GM12878 (cell line): ENCODE measurements around the gene ADAMTSL3. TPM values are rescaled to one million over a fixed set of nuclear protein-coding genes. Genes with fewer than 3 reads are reported as not detected.

Experiments used
- ATF2 ChIP-seq: IDR thresholded peaks from 2 replicates; pipeline ENCODE4 v1.6.1; 2012; ENCODE audit warnings: low read length, inconsistent platforms
- ATF3 ChIP-seq: IDR thresholded peaks from 2 replicates; pipeline ENCODE4 v1.6.1; 2011; ENCODE audit warnings: low read depth, mild to moderate bottlenecking, low read length, moderate library complexity, borderline replicate concordance; ENCODE audit errors: extremely low read depth
- CEBPZ ChIP-seq: fragments of 150-350 bp; IDR thresholded peaks from 2 replicates; pipeline ENCODE4 v1.6.1; 2016; ENCODE audit warnings: low read depth, low read length
- EED ChIP-seq: sonication (generic); IDR thresholded peaks from 2 replicates; pipeline ENCODE4 v1.6.1; 2016; ENCODE audit warnings: antibody characterized with exemption, low read depth
- FOXK2 ChIP-seq: fragments of 450-650 bp; IDR thresholded peaks from 2 replicates; pipeline ENCODE4 v1.6.1; 2017; ENCODE audit warnings: mild to moderate bottlenecking, moderate library complexity
- HDAC2 ChIP-seq: fragments of 200-600 bp; sonication (generic); IDR thresholded peaks from 2 replicates; pipeline ENCODE4 v1.6.1; 2017
- NR2C1 ChIP-seq: fragments of 450-650 bp; IDR thresholded peaks from 2 replicates; pipeline ENCODE4 v1.6.1; 2017; ENCODE audit warnings: antibody characterized with exemption, mild to moderate bottlenecking, moderate library complexity
- ZBTB4 ChIP-seq: fragments of 450-650 bp; formaldehyde crosslinking; IDR thresholded peaks from 2 replicates; pipeline ENCODE4 v1.4.0; 2022; ENCODE audit warnings: mild to moderate bottlenecking, moderate library complexity
- ZZZ3 ChIP-seq: IDR thresholded peaks from 2 replicates; pipeline ENCODE4 v1.6.1; 2011; ENCODE audit warnings: low read depth; ENCODE audit not compliant: control insufficient read depth, insufficient read length
- polyA plus RNA-seq, 11 experiments: library from polyadenylated mRNA; depleted of rRNA in 4 of 11; unstranded in 6 of 11; stranded (reverse) in 5 of 11; fragments of >200 nt; fragmentation: Nextera tagmentation in 4 of 11; fragmentation: Illumina TruSeq in 1 of 11; extraction: Ambion mirVana in 4 of 11; extraction: Trizol in 1 of 11; gene quantifications; 1 replicate in 1 of 11; 2 replicates in 10 of 11; pipeline versions ENCODE4 v1.2.1 to v1.2.3, GENCODE V29; 2011 to 2016; ENCODE audit warnings: inconsistent platforms in 2 of 11, missing spikeins in 2 of 11, low read depth in 1 of 11
- total RNA-seq, 4 experiments: library from RNA; depleted of rRNA in 3 of 4; stranded (reverse); fragments of >200 nt in 3 of 4; fragmentation: Illumina TruSeq in 1 of 4; extraction: Trizol in 1 of 4; gene quantifications; 2 replicates each; pipeline versions ENCODE4 v1.2.1 to v1.2.3, GENCODE V29; 2013 to 2021

ADAMTSL3 gene
- total and polyA plus RNA-seq, 10 of the 15 experiments (the other 5 are each of a cell fraction or from before 2014, with no cell fraction given): 0.01 to 0.28 (median 0.13) TPM

GRCh38 chr15:84009616-84010015 is 355.7 kb downstream of the ADAMTSL3 start (continued):
- no peak for TF ChIP-seq ATF3
- no peak for TF ChIP-seq FOXK2
- TF ChIP-seq ZBTB4: no peak
- no peak for TF ChIP-seq ZZZ3
- TF ChIP-seq NR2C1: no peak
- no peak for TF ChIP-seq EED
- TF ChIP-seq CEBPZ: no peak
- TF ChIP-seq ATF2: no peak
- TF ChIP-seq HDAC2: no peak
